Epithelial cell of proximal tubule (primary cell): ENCODE data around the gene KY. TPM values are rescaled to one million over a fixed set of nuclear protein-coding genes. Genes with fewer than 3 reads are reported as not detected.

Experiments used
- DNase-seq: peaks from one replicate; pipeline ENCODE4 v3.0.0-alpha.2; 2011; ENCODE audit warnings: low read depth
- H3K4me3 ChIP-seq: 2 replicates; pipeline ENCODE4 v1.5.1; 2011; ENCODE audit warnings: low read depth, mild to moderate bottlenecking, low read length
- total RNA-seq: library from RNA; depleted of rRNA; stranded (reverse); fragments of >200 nt; gene quantifications from 2 replicates; pipeline ENCODE4 v1.2.3, GENCODE V29; 2015
- TF ChIP-seq, protein P1 (sequence below): conservative IDR thresholded peaks from 2 replicates; pipeline ENCODE4 v1.5.1; 2012; ENCODE audit warnings: low read depth, mild to moderate bottlenecking, low read length

Gene KY
- total RNA-seq, 1 donor from 2014 or later, result not detected

DNA sequence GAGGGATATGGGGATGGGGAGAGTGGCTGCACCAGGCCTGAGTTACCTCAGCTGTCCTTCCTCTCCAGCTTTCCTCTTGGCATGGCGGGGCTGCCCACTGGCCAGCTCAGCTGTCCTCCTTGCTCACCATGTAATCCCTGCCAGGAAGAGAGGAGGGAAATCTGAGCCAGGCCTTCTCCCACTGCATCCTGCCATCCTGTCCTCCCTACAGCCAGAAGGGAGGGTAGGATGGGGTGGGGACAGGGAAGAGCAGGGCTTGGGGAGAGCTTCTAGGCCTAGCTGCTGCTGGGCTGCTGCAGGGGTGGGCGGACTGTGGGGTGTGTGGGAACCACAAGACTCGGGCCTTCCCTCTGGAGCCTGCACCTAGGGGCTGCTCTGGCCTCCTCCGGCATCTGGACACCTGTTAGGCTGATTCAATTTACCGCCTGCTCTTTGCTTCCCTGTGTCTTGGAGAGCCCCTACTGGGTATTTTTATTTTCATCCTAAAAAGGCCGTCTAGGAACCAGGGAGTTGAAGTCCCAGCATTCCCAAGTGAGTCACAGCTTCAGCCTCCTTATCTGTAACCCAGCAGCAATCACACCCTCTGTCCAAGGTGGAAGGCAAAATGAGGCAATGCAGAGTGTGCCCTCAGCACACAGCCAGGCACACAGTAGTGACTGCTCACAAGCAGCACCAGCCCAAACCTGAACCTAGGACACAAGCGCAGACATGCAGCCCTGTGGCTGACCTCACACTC, 13.1 kb upstream of the KY start:
- TF ChIP-seq, protein P1, sequence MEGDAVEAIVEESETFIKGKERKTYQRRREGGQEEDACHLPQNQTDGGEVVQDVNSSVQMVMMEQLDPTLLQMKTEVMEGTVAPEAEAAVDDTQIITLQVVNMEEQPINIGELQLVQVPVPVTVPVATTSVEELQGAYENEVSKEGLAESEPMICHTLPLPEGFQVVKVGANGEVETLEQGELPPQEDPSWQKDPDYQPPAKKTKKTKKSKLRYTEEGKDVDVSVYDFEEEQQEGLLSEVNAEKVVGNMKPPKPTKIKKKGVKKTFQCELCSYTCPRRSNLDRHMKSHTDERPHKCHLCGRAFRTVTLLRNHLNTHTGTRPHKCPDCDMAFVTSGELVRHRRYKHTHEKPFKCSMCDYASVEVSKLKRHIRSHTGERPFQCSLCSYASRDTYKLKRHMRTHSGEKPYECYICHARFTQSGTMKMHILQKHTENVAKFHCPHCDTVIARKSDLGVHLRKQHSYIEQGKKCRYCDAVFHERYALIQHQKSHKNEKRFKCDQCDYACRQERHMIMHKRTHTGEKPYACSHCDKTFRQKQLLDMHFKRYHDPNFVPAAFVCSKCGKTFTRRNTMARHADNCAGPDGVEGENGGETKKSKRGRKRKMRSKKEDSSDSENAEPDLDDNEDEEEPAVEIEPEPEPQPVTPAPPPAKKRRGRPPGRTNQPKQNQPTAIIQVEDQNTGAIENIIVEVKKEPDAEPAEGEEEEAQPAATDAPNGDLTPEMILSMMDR, result no peak
- DNase-seq, result no peak
- no peak overlapping the region for H3K4me3 ChIP-seq

GRCh38 chr3:134660046-134660441, 9.2 kb upstream of the KY start:
- TF ChIP-seq, protein P1, result no peak
- DNase-seq, result no peak

DNA sequence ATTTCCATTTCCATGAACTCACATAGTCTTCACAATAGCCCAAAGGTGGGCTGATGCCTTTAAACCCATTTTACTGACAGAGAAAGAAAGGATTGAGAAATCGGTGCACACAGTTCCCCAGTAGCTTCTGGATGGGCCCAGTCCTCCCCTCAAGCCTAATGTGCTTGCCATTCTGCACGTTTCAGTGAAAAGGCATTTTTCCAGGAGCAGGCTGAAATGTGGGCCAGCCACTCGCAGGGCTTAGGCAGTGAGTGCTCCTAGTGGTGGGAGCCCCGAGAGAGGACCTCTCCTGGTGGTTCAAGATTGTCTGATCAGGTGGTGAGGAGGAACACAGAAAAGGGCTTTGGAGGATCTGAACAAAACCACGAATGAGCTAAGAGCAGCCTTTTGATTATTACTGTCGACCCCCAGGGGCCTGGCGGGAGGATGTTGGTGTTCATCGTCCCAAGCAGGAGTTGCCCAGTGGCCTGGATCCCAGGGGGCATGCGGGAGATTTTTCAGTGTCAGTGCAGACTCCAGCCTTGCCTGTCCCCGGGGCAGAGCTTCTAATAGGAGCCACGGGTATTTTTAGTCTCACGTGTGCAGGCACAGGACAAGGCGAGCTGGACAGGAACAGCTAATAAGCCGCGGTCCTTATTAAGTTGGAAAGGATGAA, 8.7 kb upstream of the KY start:
- no peak overlapping the region for H3K4me3 ChIP-seq
- TF ChIP-seq, protein P1, result no peak
- DNase-seq, result no peak

More at GRCh38 chr3:134660046-134660441, 9.2 kb upstream of the KY start:
- no peak overlapping the region for H3K4me3 ChIP-seq

DNA sequence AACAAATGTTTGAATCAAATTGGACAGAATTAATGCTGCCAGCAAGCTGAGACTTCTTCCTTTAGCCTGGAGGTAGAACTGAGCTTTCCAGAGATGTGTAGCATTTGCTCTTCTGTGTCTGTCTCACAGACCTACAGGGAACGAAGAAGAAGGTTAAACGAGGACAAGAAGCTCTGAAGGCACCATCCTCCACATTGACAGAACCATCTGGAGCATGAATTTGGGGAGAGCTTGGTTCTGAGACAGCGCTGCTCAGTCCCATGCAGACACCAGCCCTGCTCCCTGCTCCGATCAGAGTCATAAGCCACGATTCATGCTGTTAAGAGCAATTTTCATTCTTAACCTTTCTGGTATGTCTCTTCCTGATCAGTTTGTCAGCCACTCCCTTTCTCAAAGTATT, 7.7 kb upstream of the KY start:
- TF ChIP-seq, protein P1, result no peak
- no peak overlapping the region for H3K4me3 ChIP-seq
- DNase-seq, result no peak

- no peak overlapping the region for H3K4me3 ChIP-seq
- TF ChIP-seq, protein P1, result no peak
- no peak for DNase-seq
Observed at GRCh38 chr3:134656211-134656800, 5.5 kb upstream of the KY start.

DNA sequence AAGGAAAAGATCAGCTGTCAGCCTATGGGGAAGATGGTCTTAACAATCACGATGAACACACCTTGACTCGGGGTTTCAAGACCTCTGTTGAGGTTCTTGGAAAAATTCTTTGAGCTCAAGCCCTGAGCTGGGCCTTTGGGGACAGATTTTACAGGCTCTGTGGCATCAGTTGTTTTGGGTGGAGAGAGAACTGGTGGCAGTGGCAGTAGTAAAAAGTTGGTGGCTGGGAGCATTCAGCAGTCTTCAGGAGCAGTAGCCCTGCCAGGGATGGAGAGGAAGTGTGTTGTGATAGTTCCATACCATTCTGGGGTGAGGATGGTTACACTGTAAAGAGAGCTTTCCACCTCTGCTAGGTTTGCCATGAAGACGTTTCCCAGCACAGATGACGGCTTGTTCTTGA, 4.9 kb upstream of the KY start:
- TF ChIP-seq, protein P1, result no peak
- H3K4me3 ChIP-seq, result no peak overlapping the region
- no peak for DNase-seq
